Nephron (organoid): ENCODE results near the gene ABHD12B.

Source experiments
- H3K27ac Mint-ChIP-seq, 3 experiments: 2 replicates each; pipeline ENCODE4 v1.8.0; 2020; ENCODE audit warnings: mixed read lengths in 3 of 3, mild to moderate bottlenecking in 2 of 3, moderate library complexity in 1 of 3
- H3K27me3 Mint-ChIP-seq: 2 replicates; pipeline ENCODE4 v1.8.0; 2021; ENCODE audit warnings: low read depth, mild to moderate bottlenecking, moderate library complexity, mixed read lengths
- H3K36me3 Mint-ChIP-seq: 2 replicates; pipeline ENCODE4 v1.8.0; 2020; ENCODE audit warnings: low read depth, mixed read lengths
- H3K4me1 Mint-ChIP-seq: 2 replicates; pipeline ENCODE4 v1.8.0; 2020; ENCODE audit warnings: mixed read lengths
- H3K4me3 Mint-ChIP-seq, 3 experiments: 2 replicates each; pipeline ENCODE4 v1.8.0; 2020; ENCODE audit warnings: mild to moderate bottlenecking in 3 of 3, mixed read lengths in 3 of 3, moderate library complexity in 2 of 3
- H3K9me3 Mint-ChIP-seq: 2 replicates; pipeline ENCODE4 v1.8.0; 2020; ENCODE audit warnings: mixed read lengths
- CTCF ChIP-seq, 3 experiments: fragments of 200-600 bp; sonication (generic); IDR thresholded peaks; one replicate each; pipeline ENCODE4 v1.5.0; 2021; ENCODE audit warnings: antibody characterized with exemption in 3 of 3; ENCODE audit not compliant: unreplicated experiment in 3 of 3

The ABHD12B gene

GRCh38 chr14:50853891-50854290 lies 18.0 kb upstream of the ABHD12B start:
- no peak overlapping the region for H3K4me3 Mint-ChIP-seq
- no peaks in the 10 kb centered on the region for H3K9me3 Mint-ChIP-seq
- H3K4me1 Mint-ChIP-seq, result peaks cover under 1% of the 10 kb centered on the region
- no peaks in the 10 kb centered on the region for H3K36me3 Mint-ChIP-seq
- peaks cover 7% of the 10 kb centered on the region for H3K27me3 Mint-ChIP-seq
- no peak overlapping the region for H3K27ac Mint-ChIP-seq
- no peak for TF ChIP-seq CTCF (IDR thresholded peaks at IDR 0.05; ENCODE audit: unreplicated experiment in 3 of 3)

DNA sequence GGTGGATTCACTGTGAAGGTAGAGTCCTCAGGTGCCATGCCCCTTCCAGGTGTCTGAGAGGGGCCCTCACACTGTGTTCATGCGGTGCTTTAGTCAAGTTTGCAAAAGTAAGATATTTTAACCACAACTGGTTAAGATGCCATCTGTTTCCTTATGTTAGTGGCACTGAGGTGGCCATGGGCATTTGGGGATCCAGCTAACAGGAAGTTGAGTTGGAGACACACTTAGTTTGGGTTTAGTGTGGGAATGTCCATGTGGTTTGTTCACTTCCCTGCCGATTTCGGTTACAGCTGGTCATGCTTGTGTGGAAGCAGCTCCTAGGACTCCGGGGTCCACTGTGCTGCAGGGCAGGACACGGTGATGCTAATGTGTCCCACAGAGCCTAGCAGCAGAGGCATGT lies 17.3 kb upstream of the ABHD12B start:
- no peak for TF ChIP-seq CTCF (IDR thresholded peaks at IDR 0.05; ENCODE audit: unreplicated experiment in 3 of 3)
- H3K4me3 Mint-ChIP-seq, result no peak overlapping the region
- H3K36me3 Mint-ChIP-seq, result no peaks in the 10 kb centered on the region
- H3K9me3 Mint-ChIP-seq, result no peaks in the 10 kb centered on the region
- peaks cover 6% of the 10 kb centered on the region for H3K4me1 Mint-ChIP-seq
- no peak overlapping the region for H3K27ac Mint-ChIP-seq
- peaks cover 7% of the 10 kb centered on the region for H3K27me3 Mint-ChIP-seq

DNA sequence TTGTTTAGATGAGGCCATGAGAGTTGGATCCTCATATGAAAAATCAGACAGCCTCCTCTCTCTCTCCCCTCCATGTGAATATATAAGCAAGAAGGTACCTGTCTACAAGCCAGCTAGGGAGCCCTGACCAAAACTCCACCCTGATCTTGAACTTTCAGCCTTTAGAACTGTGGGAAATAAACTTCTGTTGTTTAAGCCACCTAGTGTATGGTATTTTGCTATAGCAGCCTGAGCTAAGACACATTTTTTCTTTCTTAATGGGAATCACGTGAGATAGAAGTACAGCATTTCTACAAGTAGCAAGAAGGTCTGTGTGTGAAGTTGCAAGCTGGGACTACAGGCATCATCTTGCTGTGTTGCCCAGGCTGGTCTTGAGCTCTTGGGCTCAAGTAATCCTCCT lies 16.3 kb upstream of the ABHD12B start:
- Mint-ChIP-seq H3K4me1 (peaks cover 13% of the 10 kb centered on the region), H3K27ac (no peak overlapping the region)
- no peak for TF ChIP-seq CTCF (IDR thresholded peaks at IDR 0.05; ENCODE audit: unreplicated experiment in 3 of 3)

GRCh38 chr14:50856660-50857059 lies 15.2 kb upstream of the ABHD12B start:
- no peaks in the 10 kb centered on the region for H3K9me3 Mint-ChIP-seq
- H3K27ac Mint-ChIP-seq, result no peak overlapping the region
- peaks cover 7% of the 10 kb centered on the region for H3K27me3 Mint-ChIP-seq
- no peak for TF ChIP-seq CTCF (IDR thresholded peaks at IDR 0.05; ENCODE audit: unreplicated experiment in 3 of 3)
- H3K4me3 Mint-ChIP-seq, result no peak overlapping the region
- H3K4me1 Mint-ChIP-seq, result peaks cover 14% of the 10 kb centered on the region
- H3K36me3 Mint-ChIP-seq, result no peaks in the 10 kb centered on the region

More for the DNA sequence above, 16.3 kb upstream of the ABHD12B start:
- Mint-ChIP-seq H3K9me3 (no peaks in the 10 kb centered on the region), H3K36me3 (no peaks in the 10 kb centered on the region), H3K4me3 (no peak overlapping the region), H3K27me3 (peaks cover 7% of the 10 kb centered on the region)

DNA sequence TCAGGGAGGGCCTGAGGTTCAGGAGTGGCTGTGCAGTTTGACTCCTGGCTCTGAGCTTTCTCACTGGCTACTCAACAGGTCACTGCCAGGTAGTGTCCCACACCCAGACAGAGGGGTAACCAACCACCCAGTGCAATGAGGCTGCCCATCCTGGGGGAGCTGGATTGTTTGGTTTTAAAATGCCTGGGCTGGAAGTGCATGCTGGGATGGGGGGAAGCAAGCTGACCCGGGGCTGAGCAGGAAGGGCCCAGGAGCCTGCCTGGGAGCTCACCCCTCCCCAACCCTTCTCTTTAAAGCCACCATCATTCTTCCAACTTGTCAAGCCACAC lies 12.6 kb upstream of the ABHD12B start:
- TF ChIP-seq CTCF (IDR thresholded peaks at IDR 0.05; ENCODE audit: unreplicated experiment in 3 of 3), result no peak
- Mint-ChIP-seq H3K27me3 (peaks cover 7% of the 10 kb centered on the region), H3K36me3 (no peaks in the 10 kb centered on the region), H3K27ac (peak overlapping the region; percentile 74 to 96 (median 94)), H3K9me3 (no peaks in the 10 kb centered on the region), H3K4me1 (peaks cover 25% of the 10 kb centered on the region), H3K4me3 (peak overlapping the region in 2 of 3 experiments; percentile 12 to 27)

- Mint-ChIP-seq H3K4me3 (peak overlapping the region; percentile 37 to 81 (median 79)), H3K4me1 (peaks cover 25% of the 10 kb centered on the region), H3K27me3 (peaks cover 7% of the 10 kb centered on the region), H3K36me3 (no peaks in the 10 kb centered on the region), H3K27ac (peak overlapping the region; percentile 74 to 96 (median 94)), H3K9me3 (no peaks in the 10 kb centered on the region)
- TF ChIP-seq CTCF (IDR thresholded peaks at IDR 0.05; ENCODE audit: unreplicated experiment in 3 of 3), result peak; percentile 80 to 82 (median 80)
Measured at GRCh38 chr14:50860478-50861086, 11.3 kb upstream of the ABHD12B start.
